Activated naive CD8-positive, alpha-beta T cell treated with anti-CD3 and anti-CD28 coated beads for 36 hours (primary cell): ENCODE measurements around the gene LSS. TPM values are rescaled to one million over a fixed set of nuclear protein-coding genes. Genes with fewer than 3 reads are reported as not detected.
A peak's percentile ranks its signal among the peaks of the same experiment; 100 is the strongest.

Source experiments
- DNase-seq: peaks from one replicate; pipeline ENCODE4 v3.0.0; 2021
- H3K27ac Mint-ChIP-seq: one replicate; pipeline ENCODE4 v1.8.0; 2022; ENCODE audit warnings: mild to moderate bottlenecking, moderate library complexity, mixed read lengths
- H3K27me3 Mint-ChIP-seq: one replicate; pipeline ENCODE4 v1.8.0; 2022; ENCODE audit warnings: mild to moderate bottlenecking, mixed read lengths
- H3K36me3 Mint-ChIP-seq: one replicate; pipeline ENCODE4 v1.8.0; 2021; ENCODE audit warnings: mild to moderate bottlenecking, mixed read lengths
- H3K4me1 Mint-ChIP-seq: one replicate; pipeline ENCODE4 v1.8.0; 2021; ENCODE audit warnings: mixed read lengths
- H3K4me3 Mint-ChIP-seq: one replicate; pipeline ENCODE4 v1.8.0; 2022; ENCODE audit warnings: mild to moderate bottlenecking, moderate library complexity, mixed read lengths
- H3K9me3 Mint-ChIP-seq: one replicate; pipeline ENCODE4 v1.8.0; 2022; ENCODE audit warnings: mixed read lengths
- total RNA-seq, 2 experiments: library from RNA; stranded (reverse); gene quantifications; one replicate each; pipeline ENCODE4 v1.2.3, GENCODE V29; 2021

The LSS gene
- total RNA-seq, 2 experiments from 2014 or later, result 15.8 to 16.7 TPM

- Mint-ChIP-seq H3K4me1 (no peaks in the 10 kb centered on the region), H3K27me3 (no peaks in the 10 kb centered on the region), H3K9me3 (no peaks in the 10 kb centered on the region), H3K36me3 (no peaks in the 10 kb centered on the region), H3K27ac (no peak overlapping the region), H3K4me3 (no peak overlapping the region)
- DNase-seq, result no peak
Observed at GRCh38 chr21:46168238-46168637, 60.3 kb downstream of the LSS start.

GRCh38 chr21:46165098-46165497 is 63.5 kb downstream of the LSS start:
- Mint-ChIP-seq H3K4me3 (no peak overlapping the region), H3K27ac (no peak overlapping the region), H3K4me1 (no peaks in the 10 kb centered on the region), H3K27me3 (no peaks in the 10 kb centered on the region), H3K9me3 (no peaks in the 10 kb centered on the region), H3K36me3 (peaks cover 1% of the 10 kb centered on the region)
- DNase-seq, result no peak

DNA sequence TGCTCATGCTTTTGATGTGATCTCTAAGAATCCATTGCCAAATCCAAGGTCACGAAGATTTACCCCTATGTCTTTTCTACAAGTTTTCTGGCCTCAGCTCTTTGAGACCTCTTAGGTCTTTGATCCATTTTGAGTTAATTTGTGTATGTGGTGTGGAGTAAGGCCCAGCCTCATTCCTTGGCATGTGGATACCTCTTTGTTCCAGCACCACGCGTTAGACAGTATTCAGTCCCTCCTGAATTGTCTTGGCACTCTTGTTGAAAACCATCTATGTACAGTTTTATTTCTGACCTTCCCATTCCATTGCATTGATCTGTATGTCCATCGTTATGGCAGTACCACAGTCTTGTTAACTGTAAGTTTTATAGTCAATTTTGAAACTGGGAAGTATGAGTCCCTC is 65.2 kb downstream of the LSS start:
- H3K4me3 Mint-ChIP-seq, result no peak overlapping the region
- no peak overlapping the region for H3K27ac Mint-ChIP-seq
- no peak for DNase-seq
- H3K36me3 Mint-ChIP-seq, result peaks cover 1% of the 10 kb centered on the region
- H3K4me1 Mint-ChIP-seq, result no peaks in the 10 kb centered on the region
- H3K9me3 Mint-ChIP-seq, result no peaks in the 10 kb centered on the region
- no peaks in the 10 kb centered on the region for H3K27me3 Mint-ChIP-seq

GRCh38 chr21:46161633-46162592 is 66.7 kb downstream of the LSS start:
- peaks cover 1% of the 10 kb centered on the region for H3K36me3 Mint-ChIP-seq
- H3K27ac Mint-ChIP-seq, result no peak overlapping the region
- H3K4me3 Mint-ChIP-seq, result no peak overlapping the region
- H3K27me3 Mint-ChIP-seq, result no peaks in the 10 kb centered on the region
- no peaks in the 10 kb centered on the region for H3K4me1 Mint-ChIP-seq
- no peak for DNase-seq
- H3K9me3 Mint-ChIP-seq, result no peaks in the 10 kb centered on the region

- Mint-ChIP-seq H3K4me1 (no peaks in the 10 kb centered on the region), H3K9me3 (no peaks in the 10 kb centered on the region), H3K4me3 (no peak overlapping the region), H3K36me3 (peaks cover 1% of the 10 kb centered on the region), H3K27me3 (no peaks in the 10 kb centered on the region), H3K27ac (no peak overlapping the region)
- DNase-seq, result peak; percentile 24
Observed at GRCh38 chr21:46160907-46161632, 67.5 kb downstream of the LSS start.

DNA sequence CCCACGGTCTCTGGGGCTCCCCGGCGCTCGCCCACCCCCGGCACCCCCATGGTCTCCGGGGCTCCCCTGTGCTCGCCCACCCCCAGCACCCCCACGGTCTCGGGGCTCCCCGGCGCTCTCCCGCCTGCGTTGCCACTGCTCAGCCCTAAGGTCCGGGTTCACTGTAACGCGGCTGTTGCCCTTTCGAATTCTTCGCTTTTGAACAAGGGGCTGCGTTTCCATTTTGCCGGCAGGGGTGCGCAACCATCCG is 68.0 kb downstream of the LSS start:
- H3K27ac Mint-ChIP-seq, result no peak overlapping the region
- no peak for DNase-seq
- H3K36me3 Mint-ChIP-seq, result peaks cover 1% of the 10 kb centered on the region
- no peaks in the 10 kb centered on the region for H3K9me3 Mint-ChIP-seq
- no peaks in the 10 kb centered on the region for H3K4me1 Mint-ChIP-seq
- no peak overlapping the region for H3K4me3 Mint-ChIP-seq
- no peaks in the 10 kb centered on the region for H3K27me3 Mint-ChIP-seq

GRCh38 chr21:46159841-46160656 is 68.5 kb downstream of the LSS start:
- Mint-ChIP-seq H3K9me3 (no peaks in the 10 kb centered on the region), H3K36me3 (peaks cover 1% of the 10 kb centered on the region), H3K27ac (no peak overlapping the region), H3K4me1 (no peaks in the 10 kb centered on the region), H3K27me3 (no peaks in the 10 kb centered on the region), H3K4me3 (no peak overlapping the region)
- DNase-seq, result no peak

- H3K27me3 Mint-ChIP-seq, result no peaks in the 10 kb centered on the region
- H3K27ac Mint-ChIP-seq, result no peak overlapping the region
- H3K4me3 Mint-ChIP-seq, result no peak overlapping the region
- H3K9me3 Mint-ChIP-seq, result no peaks in the 10 kb centered on the region
- no peak for DNase-seq
- H3K4me1 Mint-ChIP-seq, result no peaks in the 10 kb centered on the region
- peaks cover 1% of the 10 kb centered on the region for H3K36me3 Mint-ChIP-seq
Observed at GRCh38 chr21:46159390-46159789, 69.2 kb downstream of the LSS start.

DNA sequence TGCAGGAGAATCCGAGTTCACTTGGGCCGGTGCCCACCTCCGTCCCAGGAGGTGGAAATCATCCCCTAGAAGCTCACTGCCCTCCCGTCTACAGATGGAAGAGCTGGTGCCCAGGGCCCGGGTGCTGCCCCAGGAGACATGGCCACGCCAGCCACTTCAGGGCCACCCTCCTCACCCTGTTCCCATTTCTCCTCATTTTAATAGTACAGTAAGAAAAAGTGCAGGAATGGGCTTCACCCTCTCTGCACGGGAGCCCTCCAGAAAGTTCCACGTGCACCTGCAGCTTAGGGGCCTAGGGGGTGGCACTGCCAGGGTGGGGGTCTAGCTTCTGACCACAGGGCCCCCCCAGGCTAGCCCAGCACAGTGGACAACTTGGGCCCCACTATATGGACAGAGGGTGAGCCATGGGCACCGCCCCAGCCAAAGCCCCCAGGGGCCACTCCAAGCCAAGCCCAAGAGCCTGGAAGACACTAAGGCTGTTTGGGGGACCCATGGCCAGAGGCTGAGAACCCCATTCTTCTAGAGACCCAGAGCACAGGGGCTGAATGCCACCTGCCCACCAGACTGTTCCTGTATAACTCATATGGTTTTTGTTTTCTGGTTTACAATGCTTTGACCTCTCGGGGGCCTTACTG is 69.8 kb downstream of the LSS start:
- Mint-ChIP-seq H3K36me3 (peaks cover 1% of the 10 kb centered on the region), H3K4me3 (no peak overlapping the region), H3K4me1 (no peaks in the 10 kb centered on the region), H3K9me3 (no peaks in the 10 kb centered on the region), H3K27ac (no peak overlapping the region), H3K27me3 (no peaks in the 10 kb centered on the region)
- no peak for DNase-seq

DNA sequence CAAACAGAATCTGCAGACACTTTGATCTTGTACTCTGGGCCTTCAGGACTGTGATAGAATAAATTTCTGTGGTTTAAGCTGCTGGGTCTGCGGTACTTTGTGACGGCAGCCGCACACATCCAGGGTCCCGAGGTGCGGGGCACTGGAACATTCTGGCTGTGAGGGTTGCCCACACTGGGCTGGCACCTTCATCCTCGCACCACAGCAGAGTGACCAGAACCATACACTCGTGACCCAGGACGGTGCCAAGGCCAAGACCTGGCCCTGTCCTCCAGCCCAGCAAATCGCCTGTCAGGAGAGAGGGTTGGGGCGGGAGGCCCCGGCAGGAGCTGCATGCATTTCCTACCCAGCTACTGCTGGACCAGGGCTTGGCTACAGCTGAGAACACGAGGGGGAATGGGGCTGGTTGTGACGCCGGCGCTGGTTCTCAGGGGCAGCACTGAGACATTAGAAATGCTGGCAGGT is 70.6 kb downstream of the LSS start:
- no peak overlapping the region for H3K4me3 Mint-ChIP-seq
- DNase-seq, result no peak
- H3K4me1 Mint-ChIP-seq, result no peaks in the 10 kb centered on the region
- no peaks in the 10 kb centered on the region for H3K9me3 Mint-ChIP-seq
- no peaks in the 10 kb centered on the region for H3K27me3 Mint-ChIP-seq
- no peak overlapping the region for H3K27ac Mint-ChIP-seq
- peaks cover 1% of the 10 kb centered on the region for H3K36me3 Mint-ChIP-seq

DNA sequence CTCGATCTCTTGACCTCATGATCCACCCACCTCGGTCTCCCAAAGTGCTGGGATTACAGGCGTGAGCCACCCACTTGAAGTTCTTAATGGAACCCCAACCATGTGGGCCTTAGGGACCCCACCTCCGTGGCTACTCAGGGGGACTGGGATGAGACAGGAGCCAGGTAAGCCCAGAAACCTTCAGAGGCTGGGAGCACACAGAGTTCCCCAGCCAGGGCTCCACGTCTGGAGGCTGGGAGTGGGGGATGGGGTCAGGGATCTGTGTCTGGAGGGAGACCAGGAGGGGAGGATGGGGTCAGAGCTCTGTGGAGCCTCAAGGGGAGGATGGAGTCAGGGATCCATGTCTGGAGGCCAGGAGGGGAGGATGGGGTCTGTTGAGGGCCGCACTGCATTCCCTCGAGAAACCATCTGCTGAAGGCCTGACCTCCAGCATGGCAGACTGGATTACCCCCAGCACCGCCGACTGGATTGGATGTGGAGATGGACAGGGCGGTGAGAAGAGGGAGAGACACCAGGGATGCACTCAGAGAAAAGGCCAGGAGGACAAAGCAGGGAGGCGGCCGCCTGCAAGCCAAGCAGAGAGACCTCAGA is 71.1 kb downstream of the LSS start:
- Mint-ChIP-seq H3K27ac (no peak overlapping the region), H3K4me1 (peaks cover 2% of the 10 kb centered on the region), H3K4me3 (no peak overlapping the region), H3K9me3 (no peaks in the 10 kb centered on the region), H3K36me3 (peaks cover 1% of the 10 kb centered on the region), H3K27me3 (no peaks in the 10 kb centered on the region)
- DNase-seq, result no peak

- Mint-ChIP-seq H3K9me3 (no peaks in the 10 kb centered on the region), H3K4me3 (no peak overlapping the region), H3K36me3 (peaks cover 1% of the 10 kb centered on the region), H3K27me3 (no peaks in the 10 kb centered on the region), H3K27ac (no peak overlapping the region), H3K4me1 (peaks cover 3% of the 10 kb centered on the region)
- no peak for DNase-seq
Observed at GRCh38 chr21:46156678-46157077, 71.9 kb downstream of the LSS start.

GRCh38 chr21:46156378-46156645 is 72.3 kb downstream of the LSS start:
- Mint-ChIP-seq H3K36me3 (peaks cover 1% of the 10 kb centered on the region), H3K27me3 (no peaks in the 10 kb centered on the region), H3K4me3 (no peak overlapping the region), H3K4me1 (peaks cover 3% of the 10 kb centered on the region), H3K27ac (no peak overlapping the region), H3K9me3 (no peaks in the 10 kb centered on the region)
- DNase-seq, result no peak

DNA sequence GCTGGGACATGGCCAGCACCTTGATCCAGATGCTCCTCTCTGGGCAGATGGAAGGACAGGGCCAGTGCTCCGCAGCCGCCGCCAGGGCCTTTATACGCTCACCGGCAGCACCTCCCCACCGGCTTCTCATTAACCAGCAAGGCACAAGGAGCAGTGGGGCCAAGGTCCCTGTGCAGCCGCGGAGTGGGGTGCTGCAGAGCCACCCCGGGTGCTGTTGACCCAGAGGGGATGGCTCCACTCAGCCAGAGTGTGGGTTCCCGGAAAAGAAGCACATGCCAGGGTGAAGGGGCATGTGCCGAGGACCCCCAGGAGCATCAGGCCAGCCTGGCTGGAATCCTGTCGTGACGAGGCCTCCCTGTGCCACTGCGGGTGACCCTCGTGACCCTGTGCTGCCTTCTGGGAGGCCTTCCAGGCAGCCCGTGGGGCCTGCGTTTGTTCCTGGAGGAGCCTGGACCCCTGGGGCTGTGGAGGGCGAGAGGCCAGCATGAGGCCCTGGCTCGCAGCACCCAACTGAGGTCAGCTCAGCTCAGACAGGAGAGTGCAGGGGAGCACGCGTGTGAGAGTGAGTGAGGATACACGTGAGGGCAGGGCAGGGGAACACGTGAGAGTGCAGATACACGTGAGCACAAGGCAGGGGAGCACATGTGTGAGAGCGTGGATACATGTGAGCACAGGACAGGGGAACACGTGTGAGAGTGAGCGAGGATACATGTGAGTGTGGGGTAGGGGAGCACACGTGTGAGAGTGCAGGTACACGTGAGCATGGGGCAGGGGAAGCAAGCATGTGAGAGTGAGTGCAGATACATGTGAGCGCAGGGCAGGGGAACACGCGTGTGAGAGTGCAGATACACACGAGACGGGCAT is 72.8 kb downstream of the LSS start, which contains the start of gene FTCD:
Gene FTCD (minus strand): TSS at position 66 of the 864 bp plus-strand sequence. CDS start 56 bp downstream, at position 10.
- H3K4me3 Mint-ChIP-seq, result no peak within 1 kb of the TSS
- H3K27ac Mint-ChIP-seq, result no peak within 1 kb of the TSS
- DNase-seq, result no peak
- H3K9me3 Mint-ChIP-seq, result no peaks in the 10 kb centered on the region
- H3K27me3 Mint-ChIP-seq, result no peaks in the 10 kb centered on the region
- H3K4me1 Mint-ChIP-seq, result peaks cover 3% of the 10 kb centered on the region
- no peaks in the 10 kb centered on the region for H3K36me3 Mint-ChIP-seq
